HG03565 (cell line): ENCODE measurements around the gene NCKAP1.
A peak's percentile ranks its signal among the peaks of the same experiment; 100 is the strongest.

ENCODE experiments used
- ATAC-seq: cut with Tn5 transposase; IDR thresholded peaks from one replicate; pipeline ENCODE4 v1.9.1; 2021; ENCODE audit warnings: mild to moderate bottlenecking, moderate library complexity; ENCODE audit not compliant: unreplicated experiment

Gene NCKAP1

GRCh38 chr2:182950546-182950945 lies 87.7 kb downstream of the NCKAP1 start:
- ATAC-seq: no peak

- ATAC-seq: no peak
Measured at GRCh38 chr2:182949572-182950189, 88.6 kb downstream of the NCKAP1 start.

- ATAC-seq: no peak
Measured at GRCh38 chr2:182949052-182949451, 89.2 kb downstream of the NCKAP1 start.

- ATAC-seq: no peak
Measured at GRCh38 chr2:182946958-182947369, 91.3 kb downstream of the NCKAP1 start.

GRCh38 chr2:182943339-182943738 lies 94.9 kb downstream of the NCKAP1 start:
- ATAC-seq: no peak

- ATAC-seq: no peak
Measured at GRCh38 chr2:182942756-182943155, 95.5 kb downstream of the NCKAP1 start.

GRCh38 chr2:182941919-182942318 lies 96.3 kb downstream of the NCKAP1 start:
- ATAC-seq: no peak

GRCh38 chr2:182941121-182941722 lies 97.0 kb downstream of the NCKAP1 start:
- ATAC-seq: no peak

- no peak for ATAC-seq
Measured at GRCh38 chr2:182937870-182938269, 100.4 kb downstream of the NCKAP1 start.

GRCh38 chr2:182933629-182934028 lies 104.6 kb downstream of the NCKAP1 start:
- no peak for ATAC-seq

- ATAC-seq: no peak
Measured at GRCh38 chr2:182929972-182930371, 108.3 kb downstream of the NCKAP1 start.

- no peak for ATAC-seq
Measured at GRCh38 chr2:182924306-182924705, 114.0 kb downstream of the NCKAP1 start.

- peak; percentile 36 for ATAC-seq
Measured at GRCh38 chr2:182921234-182921633, 117.0 kb downstream of the NCKAP1 start.

- ATAC-seq: peak; percentile 82
Measured at GRCh38 chr2:182920631-182921056, 117.6 kb downstream of the NCKAP1 start.

- ATAC-seq: no peak
Measured at GRCh38 chr2:182920089-182920488, 118.2 kb downstream of the NCKAP1 start.

- ATAC-seq: no peak
Measured at GRCh38 chr2:182918961-182919652, 119.2 kb downstream of the NCKAP1 start.

- ATAC-seq: no peak
Measured at GRCh38 chr2:182917924-182918323, 120.3 kb downstream of the NCKAP1 start.

GRCh38 chr2:182916417-182916816 lies 121.8 kb downstream of the NCKAP1 start:
- no peak for ATAC-seq

- ATAC-seq: no peak
Measured at GRCh38 chr2:182915369-182916326, 122.6 kb downstream of the NCKAP1 start.

GRCh38 chr2:182914852-182915251 lies 123.4 kb downstream of the NCKAP1 start:
- ATAC-seq: no peak

- no peak for ATAC-seq
Measured at GRCh38 chr2:182913064-182913463, 125.2 kb downstream of the NCKAP1 start.
